ENCODE data around the gene NEK8. TPM values are rescaled to one million over a fixed set of nuclear protein-coding genes. Genes with fewer than 3 reads are reported as not detected.

The NEK8 gene
- total and polyA plus RNA-seq, 9 of the 15 experiments (the other 6 are each of a cell fraction or from before 2014, with no cell fraction given), result 0.98 to 16.6 (median 4.6) TPM

GRCh38 chr17:28725660-28726225 lies 2.8 kb upstream of the NEK8 start (continued):
- TF ChIP-seq ZFP91 (CRISPR knock-in tag; IDR thresholded peaks at IDR 0.05) (peak; percentile 77), E2F8 (IDR thresholded peaks at IDR 0.05; ENCODE audit: low read depth, partially characterized antibody) (peak; percentile 31), TFAP4 (CRISPR knock-in tag; IDR thresholded peaks at IDR 0.05; ENCODE audit: borderline replicate concordance) (peak; percentile 68), RBFOX2 (IDR thresholded peaks at IDR 0.05; ENCODE audit: low read depth, low read length) (peak; percentile 89), YY1 (IDR thresholded peaks at IDR 0.05; ENCODE audit: borderline replicate concordance in 1 of 3, control insufficient read depth in 1 of 3, extremely low read depth in 1 of 3, insufficient read depth in 3 of 3, insufficient read length in 1 of 3, insufficient replicate concordance in 2 of 3, low read depth in 1 of 3, low read length in 2 of 3) (peak in 2 of 3 experiments; percentile 3 to 68), RREB1 (CRISPR knock-in tag; IDR thresholded peaks at IDR 0.05) (no peak), HNRNPL (IDR thresholded peaks at IDR 0.05; ENCODE audit: low read depth, low read length) (peak; percentile 90), ZNF696 (CRISPR knock-in tag; conservative IDR thresholded peaks at IDR 0.05) (0 out of 2 replicates have a peak, but pooled peaks have one; percentile 16), MCM7 (IDR thresholded peaks at IDR 0.05) (no peak), CTBP1 (IDR thresholded peaks at IDR 0.05; ENCODE audit: borderline replicate concordance) (peak; percentile 77), RBM22 (IDR thresholded peaks at IDR 0.05; ENCODE audit: low read depth, low read length, poor library complexity, severe bottlenecking) (peak; percentile 99), ZBTB7A (IDR thresholded peaks at IDR 0.05; ENCODE audit: borderline replicate concordance, control insufficient read depth, low read depth, low read length) (peak; percentile 17; the same call in 1 of the 2 replicates), HMG20A (CRISPR knock-in tag; conservative IDR thresholded peaks at IDR 0.05) (no peak), ZNF121 (CRISPR knock-in tag; conservative IDR thresholded peaks at IDR 0.05) (0 out of 2 replicates have a peak, but pooled peaks have one; percentile 24), FOXK1 (CRISPR knock-in tag; IDR thresholded peaks at IDR 0.05; ENCODE audit: borderline replicate concordance) (0 out of 2 replicates have a peak, but pooled peaks have one; percentile 10)

All from K562 (cell line).